Amygdala (tissue), 56 donors: ENCODE results near the gene KLF11.

ENCODE experiments used
- DNase-seq, 56 donors: peaks; one replicate each; lab custom pipeline; 2025; lab: John Stamatoyannopoulos, UW

The KLF11 gene

DNA sequence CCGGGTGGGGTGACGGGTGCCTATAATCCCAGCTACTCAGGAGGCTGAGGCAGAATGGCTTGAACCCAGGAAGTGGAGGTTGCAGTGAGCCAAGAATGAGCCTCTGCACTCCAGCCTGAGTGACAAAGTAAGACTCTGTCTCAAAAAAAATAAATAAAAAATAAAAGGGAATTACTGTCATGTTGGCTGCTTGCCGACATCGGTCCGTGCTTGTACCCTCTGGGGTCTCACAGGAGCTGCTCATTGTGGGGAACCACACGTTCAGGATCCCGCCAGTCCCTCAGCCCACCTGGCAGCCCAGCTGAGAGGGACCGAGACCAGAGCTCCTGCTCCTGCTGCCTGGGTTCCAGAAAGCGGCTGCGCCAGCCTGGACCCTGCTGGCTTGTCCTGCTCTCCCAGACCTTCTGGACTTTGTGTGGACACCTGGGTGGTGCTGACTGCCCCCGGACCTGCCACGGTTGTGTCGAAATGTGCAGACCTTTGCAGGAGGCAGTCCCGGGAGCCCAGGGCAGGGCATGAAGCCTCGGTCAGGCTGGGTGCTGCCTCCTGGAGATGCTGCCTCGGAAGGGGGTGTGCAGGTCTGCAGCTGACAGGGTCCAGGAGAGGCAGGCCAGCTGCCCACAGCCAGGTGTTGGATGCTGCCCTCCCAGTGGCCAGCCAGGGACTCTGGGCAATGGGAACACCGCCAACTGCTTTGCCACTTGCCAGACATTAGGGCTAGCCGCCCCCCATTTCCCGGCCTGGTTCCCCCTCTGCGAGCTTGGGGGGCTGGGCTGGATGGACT, 16.4 kb downstream of the KLF11 start:
- DNase-seq = no peak

DNA sequence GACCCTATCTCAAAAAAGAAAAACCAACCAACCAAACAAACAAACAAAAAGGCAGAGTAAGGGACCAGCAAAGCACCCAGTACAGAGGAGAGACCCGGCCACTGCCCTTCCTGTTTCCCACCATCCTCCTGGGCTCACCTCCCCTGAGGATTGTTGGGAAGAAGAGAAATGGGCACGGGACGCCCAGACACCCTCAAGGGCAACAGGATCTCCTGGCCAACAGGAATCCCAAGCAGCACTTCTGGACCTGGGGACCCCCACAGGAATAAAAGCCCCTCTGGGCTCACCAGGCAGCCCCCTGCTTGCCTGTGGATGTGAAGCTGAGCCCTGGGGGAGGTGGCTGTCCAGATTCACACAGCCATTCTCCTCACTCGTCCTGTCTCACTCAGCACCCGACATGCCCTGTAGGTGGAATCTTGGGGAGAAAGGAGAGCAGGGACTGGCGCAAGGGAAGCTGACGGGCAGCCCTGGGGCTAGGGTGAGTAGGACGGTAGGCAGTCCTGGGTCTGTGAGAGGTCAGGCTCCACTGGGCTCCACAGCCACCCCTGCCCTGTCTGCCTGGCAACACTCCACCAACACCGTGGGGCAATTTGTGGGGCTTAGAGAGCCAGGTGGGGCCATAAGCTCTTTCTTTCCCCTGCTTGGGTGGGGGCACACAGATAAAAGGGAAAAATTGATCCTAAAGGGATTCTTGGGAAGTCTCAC, 18.0 kb downstream of the KLF11 start:
- DNase-seq = no peak

DNA sequence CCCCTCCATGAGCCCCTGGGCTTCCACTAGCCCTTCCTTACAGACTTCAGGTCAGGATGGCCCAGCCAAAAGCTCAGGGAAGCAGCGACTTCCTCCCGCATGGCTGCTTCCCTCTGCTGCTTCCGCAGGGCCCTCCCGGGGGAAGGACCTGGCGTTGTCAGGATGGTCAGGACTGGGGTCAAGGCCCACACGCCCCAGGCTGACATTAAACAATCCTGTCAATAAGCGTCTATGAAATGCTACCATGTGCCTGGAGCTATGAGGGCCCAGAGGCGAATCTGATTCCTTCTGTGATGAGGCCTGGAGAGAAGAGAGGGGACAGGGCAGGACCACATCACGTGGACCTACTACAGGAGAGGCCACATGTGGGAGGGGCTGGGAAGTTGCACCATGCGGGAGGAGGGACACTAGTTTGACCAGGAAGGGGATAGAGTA, 19.6 kb downstream of the KLF11 start:
- no peak for DNase-seq

DNA sequence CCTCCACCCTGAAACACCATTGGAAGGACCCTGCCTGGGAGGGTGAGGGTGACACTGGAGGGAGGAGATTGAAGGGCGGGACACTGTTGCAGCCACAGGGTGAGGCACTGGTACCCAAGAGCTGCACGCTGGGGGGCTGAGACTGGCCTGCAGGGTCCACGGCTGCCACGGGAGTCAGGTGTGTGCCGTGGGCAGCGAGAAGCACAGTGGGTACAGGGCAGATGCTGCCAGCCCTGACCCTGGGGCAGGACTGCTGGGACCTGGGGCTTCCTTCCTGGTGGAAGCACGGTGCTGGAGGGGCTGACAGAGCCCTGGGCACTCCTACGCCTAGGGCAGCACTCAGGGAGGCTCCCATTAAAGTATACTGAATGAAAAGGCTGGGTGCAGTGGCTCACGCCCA, 20.2 kb downstream of the KLF11 start:
- no peak for DNase-seq

DNA sequence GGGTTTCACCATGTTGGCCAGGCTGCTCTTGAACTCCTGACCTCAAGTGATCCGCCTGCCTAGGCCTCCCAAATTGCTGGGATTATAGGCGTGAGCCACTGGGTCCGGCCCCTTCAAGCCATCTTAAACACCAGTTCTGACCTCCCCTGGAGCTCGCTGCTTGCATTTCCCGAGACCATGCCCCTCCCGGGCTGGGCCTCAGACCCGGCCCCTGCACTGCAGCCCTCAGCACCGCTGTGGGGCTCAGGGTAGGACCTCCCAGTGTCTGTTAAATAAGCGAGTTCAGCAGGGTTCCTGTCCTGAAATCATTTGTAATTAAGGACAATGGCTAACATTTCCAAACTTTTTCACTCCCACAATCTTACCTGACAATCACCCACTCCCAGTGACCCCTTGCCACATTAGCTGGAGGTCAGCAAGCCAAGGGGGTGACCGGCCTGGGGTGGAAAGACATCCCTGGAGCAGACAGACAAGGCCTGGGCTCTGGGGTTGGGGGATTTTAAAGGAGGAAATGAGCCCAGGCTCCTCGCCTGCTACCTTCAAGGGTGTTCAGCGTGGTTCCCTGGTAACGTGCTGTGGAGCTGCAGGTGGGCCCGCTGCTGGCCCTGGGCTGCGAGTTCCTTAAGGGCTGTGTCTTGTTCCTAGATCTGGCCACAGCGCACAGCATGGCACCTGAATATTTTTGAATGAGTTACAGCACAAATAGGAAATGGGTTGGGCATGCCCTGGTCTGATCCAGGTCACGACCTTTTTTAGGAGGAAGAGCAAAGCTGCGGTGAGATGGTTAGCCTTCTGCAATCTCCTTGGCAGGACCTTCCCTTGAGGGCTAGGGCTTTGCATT, 21.8 kb downstream of the KLF11 start:
- no peak for DNase-seq

DNA sequence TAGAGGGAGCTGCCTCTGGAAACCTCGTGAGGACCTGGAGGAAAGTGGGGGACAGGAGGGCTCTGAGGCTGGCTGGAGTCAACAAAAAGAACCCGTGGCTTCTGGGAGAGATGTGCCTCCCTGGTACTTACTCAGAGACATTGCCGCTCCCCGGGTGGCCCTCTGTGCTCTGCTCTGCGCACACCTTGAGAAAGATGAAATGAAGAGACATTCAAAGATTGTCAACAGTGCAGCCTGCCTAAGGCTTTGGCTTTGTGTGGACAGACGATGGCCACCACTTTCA, 22.4 kb downstream of the KLF11 start:
- DNase-seq = no peak

DNA sequence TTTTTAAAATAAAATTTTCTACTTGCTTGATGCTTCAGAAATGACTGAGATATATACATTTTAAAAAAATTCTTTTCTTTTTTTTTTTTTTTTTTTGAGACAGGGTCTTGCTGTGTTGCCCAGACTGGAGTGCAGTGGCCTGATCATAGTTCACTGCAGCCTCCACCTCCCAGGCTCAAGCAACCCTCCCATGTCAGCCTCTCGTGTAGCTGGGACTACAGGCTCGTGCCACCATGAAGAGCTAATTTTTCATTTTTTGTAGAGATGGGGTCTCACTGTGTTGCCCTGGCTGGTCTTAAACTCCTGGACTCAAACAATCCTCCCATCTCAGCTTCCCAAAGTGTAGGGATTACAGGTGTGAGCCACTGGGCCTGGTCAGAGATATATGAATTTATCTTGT, 24.0 kb downstream of the KLF11 start:
- no peak for DNase-seq

DNA sequence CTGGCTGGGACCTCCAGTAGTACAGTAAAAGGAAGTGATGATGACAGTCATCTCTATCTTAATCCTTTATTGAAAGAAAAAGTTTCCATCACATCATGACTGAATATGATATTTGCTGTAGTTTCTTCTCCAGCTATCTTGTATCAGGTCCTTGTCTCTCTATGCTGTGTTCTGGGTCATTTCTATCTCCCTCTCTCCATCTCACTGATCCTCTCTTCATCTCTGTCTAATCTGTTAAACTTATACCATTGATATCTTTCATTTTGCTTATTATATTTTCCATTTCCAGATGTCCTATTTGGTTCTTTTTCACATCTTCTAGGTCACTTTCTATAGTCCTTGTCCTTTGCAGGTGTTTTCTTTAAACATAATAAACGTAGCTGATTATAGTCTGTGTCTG, 24.5 kb downstream of the KLF11 start:
- no peak for DNase-seq

DNA sequence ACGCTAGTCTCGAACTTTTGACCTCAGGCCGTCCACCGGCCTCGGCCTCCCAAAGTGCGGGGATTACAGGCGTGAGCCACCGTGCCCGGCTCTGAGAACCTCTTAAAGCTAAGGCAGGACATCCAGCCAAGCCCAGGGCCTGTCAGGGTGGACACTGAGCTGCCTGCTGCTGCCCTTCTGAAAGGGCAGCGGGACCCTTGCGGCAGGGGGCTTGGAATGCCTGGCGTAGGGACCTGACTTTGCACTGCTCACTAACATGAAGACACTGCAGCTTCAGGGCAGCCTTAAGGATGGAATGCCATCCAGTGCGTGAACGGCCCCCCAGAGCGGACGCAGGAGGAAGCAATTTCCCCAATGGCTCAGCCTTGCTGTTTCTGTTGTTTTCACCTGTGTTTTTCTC, 27.8 kb downstream of the KLF11 start:
- DNase-seq = no peak

DNA sequence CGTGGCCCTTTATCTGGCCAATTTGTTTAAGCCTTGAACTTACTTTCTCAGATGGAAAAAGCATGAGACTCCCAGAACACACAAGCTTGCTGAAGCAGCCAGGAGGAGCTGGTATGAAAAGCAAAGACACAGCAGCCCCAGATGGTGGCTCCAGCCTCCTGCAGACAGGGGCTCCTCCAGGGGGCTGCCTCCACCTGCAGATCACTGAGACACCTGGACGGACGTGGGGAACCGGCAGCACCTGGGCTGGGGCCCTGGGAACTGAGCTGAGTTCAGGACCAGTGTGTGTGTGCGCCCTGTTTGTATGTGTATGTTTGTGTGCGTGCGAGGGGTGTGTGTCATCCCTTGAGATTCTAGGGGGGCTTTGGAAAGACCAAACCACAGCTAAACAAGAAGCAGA, 28.2 kb downstream of the KLF11 start:
- no peak for DNase-seq

DNA sequence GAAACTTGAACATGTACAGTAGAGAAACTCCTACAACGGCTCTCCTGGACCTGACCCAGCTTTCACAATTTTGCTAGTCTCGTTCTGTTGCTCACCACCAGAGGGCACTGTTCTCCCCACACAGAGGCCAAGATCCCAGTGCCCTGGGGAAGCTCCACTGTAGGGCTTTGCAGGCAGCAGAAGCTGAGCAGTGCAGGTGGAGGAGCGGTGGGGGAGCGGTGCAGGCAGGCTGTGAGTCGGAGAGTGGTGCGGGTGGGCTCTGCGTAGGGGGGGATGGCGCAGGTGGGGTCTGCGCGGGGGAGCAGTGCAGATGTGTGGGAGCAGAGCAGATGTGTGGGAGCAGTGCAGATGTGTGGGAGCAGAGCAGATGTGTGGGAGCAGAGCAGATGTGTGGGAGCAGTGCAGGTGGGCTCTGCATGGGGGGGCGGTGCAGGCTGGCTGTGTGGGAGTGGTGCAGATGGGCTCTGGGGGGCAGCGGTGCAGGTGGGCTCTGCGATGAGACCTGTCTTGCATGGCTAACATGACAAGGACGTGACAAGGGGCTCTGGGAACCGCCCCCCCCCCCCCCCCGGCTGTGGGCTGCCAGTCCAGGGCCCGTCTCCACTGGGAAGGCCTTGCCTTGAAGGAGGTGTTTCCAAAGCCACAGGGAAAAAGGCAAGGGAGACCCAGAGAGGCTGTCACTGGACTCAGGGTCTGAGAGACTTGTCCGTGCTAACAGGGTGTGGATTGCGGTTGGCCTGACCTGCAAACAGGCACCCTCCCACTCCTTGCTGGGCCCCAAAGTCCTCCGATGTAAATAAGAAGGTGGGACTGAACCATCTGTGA, 29.5 kb downstream of the KLF11 start:
- DNase-seq = peak in 48 of 56 donors; percentile 8 to 87 (median 50)

DNA sequence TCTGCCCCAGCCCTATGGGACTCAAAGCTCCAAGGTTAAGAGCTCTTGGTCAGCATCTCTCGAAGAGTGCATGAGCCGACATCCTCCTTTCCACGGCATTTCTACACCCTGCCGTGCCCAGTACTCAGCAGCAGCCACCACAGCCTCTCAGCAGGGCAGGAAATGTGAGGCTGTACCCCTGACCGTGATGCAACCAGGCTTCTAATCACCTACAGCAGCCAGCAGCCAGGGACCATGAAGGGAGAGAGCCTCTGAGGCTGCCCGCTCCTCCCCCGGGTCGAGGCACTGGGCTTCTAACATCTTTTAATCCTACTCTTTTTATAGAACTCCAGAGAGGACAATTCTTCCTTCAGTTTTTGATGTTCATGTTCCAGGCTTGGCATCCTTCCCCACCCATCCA, 30.4 kb downstream of the KLF11 start:
- DNase-seq = no peak

DNA sequence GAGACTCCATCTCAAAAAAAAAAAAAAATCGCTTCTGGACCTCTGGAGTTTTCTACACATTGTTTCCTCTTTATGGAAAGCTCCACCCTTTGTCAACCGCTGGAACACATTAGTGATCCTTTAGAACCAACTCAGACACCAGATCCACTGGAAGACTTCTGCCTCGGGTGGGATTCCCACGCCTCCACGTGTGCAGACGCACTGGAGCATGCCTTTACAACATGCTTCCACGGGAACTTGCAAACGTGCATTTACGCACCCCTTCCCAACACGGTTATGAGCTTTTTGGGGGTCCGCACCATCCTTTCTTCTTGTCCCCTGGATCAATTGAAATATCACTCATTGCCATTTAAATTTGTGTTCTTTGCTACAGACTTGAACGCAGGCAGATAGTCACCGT, 31.8 kb downstream of the KLF11 start:
- DNase-seq = no peak

DNA sequence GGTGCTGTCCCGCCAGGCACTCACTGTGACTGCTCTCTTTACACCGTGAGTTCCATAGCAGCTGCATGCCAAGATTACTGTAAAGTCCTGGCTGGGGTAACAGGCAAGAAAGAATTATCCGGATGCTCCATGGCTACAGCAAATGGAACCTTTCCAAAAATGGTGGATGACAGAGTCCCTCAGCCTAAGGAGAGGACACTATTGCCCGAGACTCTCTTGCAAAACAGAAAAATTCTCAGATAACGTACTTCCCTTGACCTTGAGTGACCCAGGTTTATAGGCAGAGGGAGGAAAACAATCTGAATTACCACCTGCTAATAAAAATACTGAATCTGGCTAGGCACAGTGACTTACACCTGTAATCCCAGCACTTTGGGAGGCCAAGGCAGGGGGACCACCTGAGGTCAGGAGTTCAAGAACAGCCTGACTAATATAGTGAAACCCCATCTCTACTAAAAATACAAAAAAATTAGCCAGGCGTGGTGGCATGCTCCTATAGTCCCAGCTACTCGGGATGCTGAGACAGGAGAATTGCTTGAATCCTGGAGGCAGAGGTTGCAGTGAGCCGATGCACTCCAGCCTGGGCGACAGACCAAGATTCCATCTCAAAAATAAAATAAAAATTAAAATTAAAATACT, 32.3 kb downstream of the KLF11 start:
- no peak for DNase-seq

DNA sequence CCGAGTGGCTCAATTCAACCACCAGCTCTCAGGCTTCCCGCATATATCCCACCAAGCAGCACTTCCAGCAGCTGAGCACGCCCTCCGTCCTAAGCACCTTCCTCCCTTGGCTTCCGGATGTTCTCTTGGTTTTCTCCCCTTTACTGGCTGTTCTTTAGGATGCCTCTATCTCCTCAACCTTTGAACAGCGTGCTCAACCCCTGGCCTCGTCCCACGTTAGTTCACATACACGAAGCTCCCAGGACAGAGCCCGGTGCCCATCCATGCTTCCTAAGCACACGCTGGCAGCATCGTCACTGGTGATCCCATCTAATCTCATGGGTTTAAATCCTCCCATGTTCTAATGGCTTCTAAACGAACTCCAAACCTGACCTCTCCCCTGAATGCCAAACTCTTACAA, 33.2 kb downstream of the KLF11 start:
- DNase-seq = no peak

DNA sequence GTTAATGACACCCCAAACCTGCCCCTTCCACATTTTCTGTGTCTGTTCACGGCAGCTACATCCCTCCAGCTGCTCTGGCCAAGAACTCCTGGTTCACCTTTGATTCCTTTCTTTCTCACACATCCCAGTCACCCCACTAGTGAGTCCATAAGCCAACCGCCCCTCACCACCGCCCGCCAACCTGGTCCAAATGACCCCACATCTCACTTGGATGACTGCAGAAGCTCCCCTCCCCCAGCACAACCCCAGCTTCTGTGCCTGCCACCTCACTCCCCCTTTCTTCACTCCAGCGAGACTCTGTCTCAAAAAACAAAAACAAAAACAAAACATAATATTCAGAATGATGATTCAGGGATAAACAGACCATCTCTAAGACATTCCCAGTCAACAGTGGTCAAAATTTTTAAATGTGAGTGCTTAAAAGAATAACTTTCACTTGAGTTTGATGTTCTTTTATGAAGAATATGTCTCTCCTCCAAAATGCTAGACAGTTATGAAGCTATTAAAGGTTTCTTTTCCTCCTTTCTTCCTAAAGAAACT, 33.7 kb downstream of the KLF11 start:
- DNase-seq = no peak

DNA sequence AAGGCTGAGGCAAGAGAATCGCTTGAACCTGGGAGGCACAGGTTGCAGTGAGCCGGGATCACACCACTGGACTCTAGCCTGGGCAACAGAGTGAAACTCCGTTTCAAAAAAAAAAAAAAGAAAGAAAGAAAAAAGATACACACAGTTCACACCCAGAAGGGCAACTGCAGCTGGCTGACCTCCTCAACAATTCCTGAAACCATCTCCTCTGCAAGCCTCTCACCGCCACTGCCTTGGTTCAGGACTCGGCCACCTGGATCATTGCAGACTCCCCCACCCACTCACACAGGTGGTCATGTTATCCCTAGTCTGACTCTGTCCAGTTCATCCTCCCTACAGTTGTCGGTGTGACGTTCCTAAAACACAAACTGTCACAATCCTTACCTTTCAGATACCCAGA, 34.7 kb downstream of the KLF11 start:
- DNase-seq = no peak

DNA sequence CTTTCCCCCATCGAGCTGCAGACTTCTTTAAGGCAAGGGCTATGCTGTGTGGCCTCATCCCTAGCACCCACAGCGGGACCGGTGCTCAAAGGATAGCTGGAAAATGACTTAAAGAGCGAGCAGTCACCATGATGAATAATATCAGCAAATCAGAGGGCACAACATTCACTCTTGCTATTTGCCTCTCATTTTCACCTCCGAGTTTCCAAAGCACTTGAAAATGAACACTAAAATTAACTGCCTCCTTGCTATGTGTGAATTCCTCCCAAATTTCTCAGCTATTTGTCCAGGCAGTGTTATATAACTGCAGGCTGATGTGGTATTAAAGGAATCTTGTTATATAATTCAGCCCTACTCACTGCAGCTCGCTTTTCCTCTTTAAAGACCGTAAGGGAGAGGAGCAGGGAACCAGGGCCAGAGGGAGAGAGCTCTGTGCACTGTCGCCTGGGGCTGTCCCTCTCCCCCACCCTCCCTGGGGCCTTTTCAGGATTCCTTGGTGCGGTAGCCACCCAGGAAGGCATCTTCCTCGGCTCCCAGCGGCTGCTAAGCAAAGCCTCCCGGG, 35.4 kb downstream of the KLF11 start:
- DNase-seq = peak in 7 of 56 donors; percentile 24 to 73 (median 41)

DNA sequence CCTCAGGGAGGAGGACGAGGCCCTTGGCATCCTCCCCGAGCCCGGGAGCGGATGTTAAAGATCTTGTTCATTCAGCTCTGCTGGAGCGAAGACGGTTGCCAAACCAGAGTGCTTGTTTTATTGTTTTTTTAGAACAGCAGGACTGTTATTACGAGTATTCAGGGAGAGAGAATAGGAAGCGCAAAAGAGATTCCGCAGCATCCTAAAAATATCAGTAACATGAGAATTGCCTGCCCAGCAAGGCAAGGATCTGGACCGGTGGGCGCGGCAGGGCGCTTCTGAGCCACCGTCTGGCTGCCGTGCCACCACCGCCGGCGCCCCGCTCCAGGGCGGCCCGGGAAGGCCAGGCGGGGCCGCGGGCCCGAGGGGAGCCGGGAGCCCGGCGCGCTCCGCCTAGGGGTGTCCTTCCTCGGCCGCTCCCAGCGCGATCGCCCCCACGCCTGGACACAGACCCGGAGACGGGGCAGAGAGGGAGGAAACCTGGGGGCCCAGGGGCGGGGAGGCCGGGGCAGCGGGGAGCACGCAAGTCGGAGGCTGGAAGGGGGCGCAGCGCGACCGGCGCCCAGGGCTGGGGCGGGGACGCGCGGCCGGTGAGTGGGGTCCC, 36.0 kb downstream of the KLF11 start:
- DNase-seq = peak in 13 of 56 donors; percentile 13 to 60 (median 41)
